Epithelial cell of umbilical artery (primary cell): ENCODE results near the gene LRP6. TPM values are rescaled to one million over a fixed set of nuclear protein-coding genes. Genes with fewer than 3 reads are reported as not detected.

Source experiments
- total RNA-seq: library from RNA; depleted of rRNA; stranded (reverse); fragments of >200 nt; gene quantifications from 2 replicates; pipeline ENCODE4 v1.2.3, GENCODE V29; 2014

Gene LRP6
- total RNA-seq = 45.8 and 71.0 TPM in 2 replicates

DNA sequence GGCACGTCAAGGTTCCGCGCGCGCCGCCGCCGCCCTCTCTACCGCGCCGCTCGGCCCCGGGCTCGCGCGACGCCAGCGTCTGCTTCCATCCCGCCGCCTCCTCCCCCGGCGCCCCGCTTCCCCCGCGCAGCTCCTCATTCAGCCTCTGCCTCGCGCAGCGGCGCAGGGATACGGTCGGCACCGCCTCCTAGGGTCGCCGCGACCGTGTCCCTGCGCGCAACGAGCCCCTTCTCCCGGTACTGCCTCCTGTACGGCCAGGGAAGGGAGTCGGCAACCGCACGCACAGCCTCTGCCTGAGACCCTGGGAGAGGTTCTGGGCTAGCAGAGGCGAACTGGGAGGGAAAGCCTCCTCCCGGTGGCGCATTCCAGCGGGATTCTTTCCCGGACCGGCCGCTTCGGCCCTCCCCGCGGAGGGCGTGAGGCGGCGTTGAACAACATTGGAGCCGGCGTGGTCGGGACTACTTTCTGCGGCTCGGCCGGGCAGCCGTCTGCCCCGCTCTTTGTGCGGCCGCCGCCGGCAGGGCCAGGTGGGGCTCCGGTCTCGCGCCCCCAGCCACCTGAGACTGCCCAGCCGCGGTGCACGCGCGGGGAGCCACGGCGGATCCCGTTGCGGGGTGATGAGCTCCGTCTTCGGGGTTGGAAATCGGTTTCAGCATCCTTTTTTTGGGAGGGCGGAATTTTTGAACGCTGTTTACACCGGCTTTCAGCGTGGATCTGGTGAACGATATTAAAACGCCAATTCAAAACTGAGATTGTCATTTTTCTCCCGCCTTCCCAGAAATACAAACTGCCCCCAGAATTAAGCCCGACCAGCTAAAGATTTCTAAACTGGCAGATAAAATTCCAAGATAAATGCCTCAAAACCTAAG, at the start of gene LRP6:
TSS of gene LRP6 (minus strand) at position 172 of the 869 bp plus-strand sequence. CDS start 309 bp downstream, outside the sequence.

DNA sequence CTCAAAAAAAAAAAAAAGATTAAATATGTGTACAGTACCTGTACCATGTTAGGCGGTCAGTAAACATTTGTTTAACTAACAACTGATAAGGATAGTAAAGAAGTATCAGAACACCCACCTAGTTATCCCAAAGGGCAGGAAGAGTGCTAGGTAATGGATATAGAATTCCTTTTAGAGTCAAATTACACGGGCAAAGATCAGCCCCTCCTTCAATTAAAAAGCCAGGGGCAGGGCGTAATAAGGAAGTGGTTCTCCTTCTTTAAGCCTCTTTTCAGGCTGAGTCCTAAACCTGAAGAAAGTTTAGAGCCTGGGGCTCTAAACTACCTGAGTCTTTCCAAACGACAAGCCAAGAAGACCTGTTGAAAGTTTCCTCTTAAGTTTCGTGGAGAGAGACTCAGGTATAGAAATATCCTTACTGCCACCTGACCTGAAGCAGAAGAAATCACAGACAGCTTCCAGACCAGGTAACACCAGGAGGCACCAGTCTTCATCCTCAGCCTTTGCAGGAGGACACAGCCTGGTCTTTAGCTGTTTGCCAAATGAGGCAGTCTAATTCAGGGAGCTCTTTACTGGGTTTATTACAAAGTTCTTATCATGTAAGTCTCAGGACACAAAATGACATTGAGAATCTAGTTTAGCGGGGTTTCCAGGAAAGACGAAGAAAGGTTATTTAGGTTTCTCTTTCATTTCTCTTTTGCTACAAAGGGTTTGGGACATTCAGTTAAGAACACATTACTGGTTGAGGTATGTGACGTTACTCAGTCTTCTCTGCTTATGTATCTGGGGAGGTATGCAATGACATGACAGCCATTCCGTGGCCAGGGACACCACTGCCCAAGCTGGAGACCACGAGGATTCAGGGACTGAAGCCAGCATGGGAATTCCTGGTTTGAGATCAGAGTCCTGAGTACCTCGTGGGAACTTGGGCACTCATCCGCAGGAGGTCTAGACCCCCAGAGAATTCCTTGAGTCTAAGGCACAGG, 195.9 kb downstream of the LRP6 start, which contains the start of gene BCL2L14:
TSS of gene BCL2L14 (plus strand) at position 266 of the 983 bp plus-strand sequence. CDS start 8,367 bp downstream, outside the sequence.

Other genes starting within 250 kb of the LRP6 start
- gene BCL2L14, start 196.1 kb downstream of the LRP6 start, total RNA-seq = not detected in 2 replicates
- 5.5 and 8.8 TPM in 2 replicates for gene MANSC1, start 83.2 kb upstream of the LRP6 start, total RNA-seq
- gene BORCS5, start 90.0 kb upstream of the LRP6 start, total RNA-seq = 8.4 and 9.7 TPM in 2 replicates